GM10248 (cell line): ENCODE data around the gene EFCAB11.

ENCODE experiments used
- CTCF ChIA-PET: fragments of 300-600 bp; sonication (Branson Sonifier 250); formaldehyde crosslinking; extraction: SDS; loops from one replicate; lab custom pipeline; 2021; ENCODE audit warnings: antibody characterized with exemption; lab: Yijun Ruan, JAX
- POLR2A ChIA-PET: fragments of 350-650 bp; sonication (Branson Sonifier 250); formaldehyde crosslinking; extraction: SDS; loops from one replicate; lab custom pipeline; 2020; ENCODE audit warnings: antibody characterized with exemption; lab: Yijun Ruan, JAX
- DNase-seq: peaks from one replicate; pipeline ENCODE4 v3.0.0; 2012; ENCODE audit errors: extremely low spot score
- TF ChIP-seq, protein P1 (sequence below): IDR thresholded peaks from 2 replicates; pipeline ENCODE4 v1.5.1; 2012; ENCODE audit warnings: mild to moderate bottlenecking, low read depth; ENCODE audit errors: extremely low read depth, missing control alignments, control extremely low read depth

Gene EFCAB11, protein sequence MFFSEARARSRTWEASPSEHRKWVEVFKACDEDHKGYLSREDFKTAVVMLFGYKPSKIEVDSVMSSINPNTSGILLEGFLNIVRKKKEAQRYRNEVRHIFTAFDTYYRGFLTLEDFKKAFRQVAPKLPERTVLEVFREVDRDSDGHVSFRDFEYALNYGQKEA

DNA sequence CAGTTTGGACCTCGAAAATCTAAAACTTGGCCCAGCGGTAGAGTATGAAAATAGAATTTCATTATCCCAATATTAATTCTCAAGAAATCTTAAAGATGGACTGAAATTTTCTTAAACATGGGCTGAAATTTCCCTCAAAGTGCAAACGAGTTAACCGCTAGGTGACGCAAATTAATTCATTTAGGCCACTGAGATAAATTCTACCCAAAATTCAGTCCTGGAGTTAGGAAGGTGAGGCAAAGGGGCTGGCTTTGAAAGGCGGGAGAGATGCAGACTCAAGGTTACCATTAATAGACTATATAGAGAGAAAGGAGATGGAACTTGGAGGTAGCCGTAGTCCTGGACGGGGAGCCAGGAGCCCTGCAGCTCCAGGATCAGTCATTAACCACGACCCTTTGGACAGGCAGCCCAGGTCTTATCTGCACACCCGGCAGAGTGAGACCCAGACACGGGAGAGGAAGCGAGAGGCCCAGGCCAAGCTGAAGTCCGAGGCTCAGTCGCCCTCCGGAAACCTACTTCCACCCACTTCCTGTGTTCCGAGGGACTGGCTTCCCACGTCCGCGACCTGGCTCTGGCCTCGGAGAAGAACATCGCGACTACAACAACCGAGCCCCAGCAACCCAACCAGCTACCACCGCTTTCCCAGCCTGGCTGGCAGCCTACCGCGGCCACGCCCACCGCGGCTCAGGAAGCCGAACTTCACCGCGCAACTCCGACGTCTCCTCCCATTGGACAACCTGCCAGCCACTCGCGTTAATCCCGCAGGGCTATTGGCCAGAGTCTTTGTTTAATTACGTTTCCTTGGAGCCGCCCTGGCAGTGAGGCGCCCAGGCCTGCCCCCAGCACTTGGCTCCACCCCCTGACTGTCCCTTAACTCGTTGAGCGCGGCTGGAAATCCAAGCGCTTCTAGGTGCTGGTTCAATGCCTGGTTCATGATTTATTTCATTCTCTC is at the start of gene EFCAB11:
EFCAB11 (minus strand) TSS at position 661 of the 952 bp plus-strand sequence; CDS start at position 591, 70 bp downstream.
- CTCF ChIA-PET, result interaction anchor here (0.8 to 6.4 kb wide), 9 partner anchors 9 to 1287 kb away, joined by 3 to 55 read pairs (median 3); partner anchors contain the start of gene PSMC1
- POLR2A ChIA-PET, result interaction anchor here (0.5 kb wide), 1 partner anchor 19 kb away, joined by 3 read pairs; no protein-coding TSS in a partner anchor
- peak; percentile 93 for DNase-seq
- TF ChIP-seq, protein P1, sequence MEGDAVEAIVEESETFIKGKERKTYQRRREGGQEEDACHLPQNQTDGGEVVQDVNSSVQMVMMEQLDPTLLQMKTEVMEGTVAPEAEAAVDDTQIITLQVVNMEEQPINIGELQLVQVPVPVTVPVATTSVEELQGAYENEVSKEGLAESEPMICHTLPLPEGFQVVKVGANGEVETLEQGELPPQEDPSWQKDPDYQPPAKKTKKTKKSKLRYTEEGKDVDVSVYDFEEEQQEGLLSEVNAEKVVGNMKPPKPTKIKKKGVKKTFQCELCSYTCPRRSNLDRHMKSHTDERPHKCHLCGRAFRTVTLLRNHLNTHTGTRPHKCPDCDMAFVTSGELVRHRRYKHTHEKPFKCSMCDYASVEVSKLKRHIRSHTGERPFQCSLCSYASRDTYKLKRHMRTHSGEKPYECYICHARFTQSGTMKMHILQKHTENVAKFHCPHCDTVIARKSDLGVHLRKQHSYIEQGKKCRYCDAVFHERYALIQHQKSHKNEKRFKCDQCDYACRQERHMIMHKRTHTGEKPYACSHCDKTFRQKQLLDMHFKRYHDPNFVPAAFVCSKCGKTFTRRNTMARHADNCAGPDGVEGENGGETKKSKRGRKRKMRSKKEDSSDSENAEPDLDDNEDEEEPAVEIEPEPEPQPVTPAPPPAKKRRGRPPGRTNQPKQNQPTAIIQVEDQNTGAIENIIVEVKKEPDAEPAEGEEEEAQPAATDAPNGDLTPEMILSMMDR, result peak; percentile 12

DNA sequence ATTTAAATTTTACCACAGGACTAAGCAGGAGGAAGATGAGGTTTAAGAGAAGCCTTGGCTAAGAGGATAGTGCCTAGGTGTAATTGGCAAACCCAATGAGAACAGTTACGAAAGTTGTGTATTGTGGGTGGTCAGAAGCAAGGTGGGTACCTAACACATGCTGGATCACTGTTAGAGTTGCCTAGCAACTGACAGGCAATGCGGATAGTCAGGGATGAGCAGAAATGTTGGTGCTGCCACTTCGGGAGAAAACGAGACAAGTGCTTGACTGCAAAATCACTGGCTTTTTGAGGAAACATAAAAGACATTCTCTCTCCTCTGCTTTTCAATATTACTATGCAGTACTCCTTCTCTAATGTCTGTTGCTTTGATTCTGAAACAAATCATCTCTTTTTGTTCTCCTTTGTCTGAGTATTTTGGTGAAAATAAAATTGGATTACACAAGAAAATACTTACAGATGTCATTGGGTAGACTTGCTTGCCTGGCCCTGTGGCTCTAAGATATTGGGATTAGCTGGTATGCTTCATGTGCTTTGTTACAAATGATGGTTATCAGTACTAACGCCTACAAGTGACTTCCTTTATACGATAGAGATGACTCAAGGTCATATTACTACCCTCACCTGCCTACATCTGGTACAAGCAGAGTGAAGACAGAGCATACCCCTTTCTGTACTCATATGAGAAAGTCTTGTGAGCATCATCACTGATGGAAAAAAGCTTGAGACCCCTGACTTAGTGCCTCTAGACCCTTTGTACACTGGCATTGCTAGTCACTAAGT is 49.2 kb upstream of the EFCAB11 start:
- TF ChIP-seq, protein P1, result no peak

DNA sequence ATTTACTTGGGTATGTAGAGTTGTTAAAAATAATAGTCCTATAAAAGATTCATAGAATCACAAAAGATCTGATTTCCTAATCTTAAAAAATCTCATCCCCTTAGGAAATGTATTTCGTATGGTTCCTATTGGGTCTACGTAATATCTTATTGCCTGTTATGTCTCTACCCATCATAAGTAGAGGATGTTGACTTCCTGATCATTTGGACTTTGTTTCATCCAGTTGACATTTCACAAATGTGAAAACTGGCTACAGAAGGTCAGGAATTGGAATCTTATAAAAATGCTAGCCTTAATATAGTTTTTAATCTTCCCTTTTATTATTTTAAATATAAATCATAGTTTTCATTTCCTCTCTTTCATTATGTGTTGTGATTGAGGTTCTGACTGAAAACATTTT is 46.4 kb upstream of the EFCAB11 start:
- TF ChIP-seq, protein P1, result no peak
- POLR2A ChIA-PET, result no interaction called here
- CTCF ChIA-PET, result interaction anchor here (2.7 kb wide), 1 partner anchor 28 kb away, joined by 15 read pairs; no protein-coding TSS in a partner anchor
- DNase-seq, result no peak

More for the DNA sequence above, 49.2 kb upstream of the EFCAB11 start:
- ChIA-PET POLR2A (no interaction called here), CTCF (interaction anchor here (0.8 to 1.4 kb wide), 4 partner anchors 10 to 22 kb away, joined by 3 to 4 read pairs (median 3); no protein-coding TSS in a partner anchor)
- no peak for DNase-seq

DNA sequence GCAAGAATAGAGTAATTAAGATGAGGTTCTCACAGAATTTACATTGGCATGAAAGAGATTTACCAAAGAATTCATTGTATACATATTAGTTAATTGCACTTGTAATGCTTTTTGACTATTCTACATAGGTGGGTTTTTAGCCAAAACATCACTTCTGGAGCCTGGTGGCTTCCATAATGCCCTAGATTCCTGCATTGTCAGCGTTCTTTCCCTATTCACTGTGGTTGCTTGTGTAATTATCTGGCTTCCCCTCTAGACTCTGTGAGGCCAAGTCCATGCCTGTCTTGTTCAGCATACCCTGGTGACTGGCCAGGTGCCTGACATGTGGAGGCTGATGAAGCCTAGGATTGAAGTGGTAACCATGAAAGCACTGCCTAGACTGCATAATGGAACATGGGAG is 42.4 kb upstream of the EFCAB11 start:
- CTCF ChIA-PET, result no interaction called here
- TF ChIP-seq, protein P1, result no peak
- no peak for DNase-seq
- POLR2A ChIA-PET, result no interaction called here

DNA sequence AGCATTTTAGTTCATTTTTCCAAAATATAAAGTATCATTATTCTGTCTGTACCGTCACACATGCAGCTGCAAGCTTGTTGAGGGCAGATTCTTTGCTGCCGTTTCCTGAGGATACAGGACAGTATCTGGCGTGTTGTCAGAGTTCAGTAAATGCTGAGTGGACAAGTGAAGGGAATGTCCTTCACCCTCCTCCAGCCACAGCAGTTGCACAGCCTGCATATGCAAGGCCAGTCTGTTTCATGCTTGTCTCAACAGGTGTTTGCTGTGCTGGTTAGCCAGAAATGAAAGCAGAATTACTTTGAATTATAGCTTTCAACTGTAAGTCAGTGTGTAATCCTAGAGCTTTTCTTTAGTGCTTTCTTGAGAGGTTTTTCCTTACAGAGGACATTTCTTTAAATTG is 37.7 kb upstream of the EFCAB11 start:
- TF ChIP-seq, protein P1, result no peak
- ChIA-PET CTCF (interaction anchor here (0.6 to 2.5 kb wide), 4 partner anchors 10 to 21 kb away, joined by 3 to 16 read pairs (median 8); no protein-coding TSS in a partner anchor), POLR2A (no interaction called here)
- no peak for DNase-seq
